CD14-positive monocyte (primary cell): ENCODE data around the gene IFNA14. TPM values are rescaled to one million over a fixed set of nuclear protein-coding genes. Genes with fewer than 3 reads are reported as not detected.

ENCODE experiments used
- DNase-seq, 3 donors: peaks; one replicate each; pipeline ENCODE4 v3.0.0-alpha.2; 2011 to 2022
- H2AFZ ChIP-seq: 2 replicates; pipeline ENCODE4 v1.6.0; 2012; ENCODE audit warnings: mild to moderate bottlenecking, low read depth, low read length, inconsistent platforms; ENCODE audit not compliant: insufficient read depth, poor library complexity, severe bottlenecking
- H3K27ac ChIP-seq, 2 donors: 1 replicate in 1 of 2; 2 replicates in 1 of 2; pipeline ENCODE4 v1.5.1; 2012 to 2013; ENCODE audit warnings: low read length in 2 of 2, control low read depth in 1 of 2, inconsistent platforms in 1 of 2, low read depth in 1 of 2, mild to moderate bottlenecking in 1 of 2
- H3K27me3 ChIP-seq, 2 donors: one replicate each; pipeline versions ENCODE4 v1.6.0 to v1.6.1; 2011 to 2013; ENCODE audit warnings: low read length in 2 of 2; ENCODE audit not compliant: control insufficient read depth in 2 of 2, insufficient read depth in 2 of 2
- H3K36me3 ChIP-seq, 2 donors: replicated peaks in 1 of 2; 1 replicate in 1 of 2; 2 replicates in 1 of 2; pipeline versions ENCODE4 v1.5.1 to v1.6.1; 2012 to 2013; ENCODE audit warnings: low read length in 2 of 2, control low read depth in 1 of 2, inconsistent platforms in 1 of 2, mild to moderate bottlenecking in 1 of 2; ENCODE audit not compliant: insufficient read depth in 2 of 2, control insufficient read depth in 1 of 2
- H3K4me1 ChIP-seq, 2 donors: 1 replicate in 1 of 2; 2 replicates in 1 of 2; pipeline versions ENCODE4 v1.5.1 to v1.6.1; 2012 to 2013; ENCODE audit warnings: low read length in 2 of 2, control low read depth in 1 of 2, inconsistent platforms in 1 of 2, mild to moderate bottlenecking in 1 of 2, moderate library complexity in 1 of 2; ENCODE audit not compliant: insufficient read depth in 2 of 2, control insufficient read depth in 1 of 2
- H3K4me2 ChIP-seq: replicated peaks from 2 replicates; pipeline ENCODE3; 2012; ENCODE audit warnings: low read length, moderate library complexity, mild to moderate bottlenecking; ENCODE audit not compliant: poor library complexity, severe bottlenecking; ENCODE audit errors: extremely low read depth
- H3K4me3 ChIP-seq, 3 experiments: fragments of 200-600 bp in 1 of 3; sonication (generic) in 1 of 3; replicated peaks in 1 of 3; 1 replicate in 2 of 3; 2 replicates in 1 of 3; pipeline ENCODE4 v1.5.1; 2011 to 2013; ENCODE audit warnings: low read length in 3 of 3, mild to moderate bottlenecking in 3 of 3, control low read depth in 2 of 3, low read depth in 2 of 3, inconsistent platforms in 1 of 3, moderate library complexity in 1 of 3
- H3K79me2 ChIP-seq: 2 replicates; pipeline ENCODE4 v1.6.0; 2012; ENCODE audit warnings: mild to moderate bottlenecking, control low read depth, inconsistent platforms, low read length, moderate library complexity; ENCODE audit not compliant: insufficient read depth
- H3K9ac ChIP-seq: 2 replicates; pipeline ENCODE4 v1.6.0; 2017; ENCODE audit warnings: low read length, mild to moderate bottlenecking; ENCODE audit not compliant: insufficient read depth, poor library complexity, severe bottlenecking
- H3K9me3 ChIP-seq, 2 donors: replicated peaks in 1 of 2; 1 replicate in 1 of 2; 2 replicates in 1 of 2; pipeline versions ENCODE4 v1.5.1 to v1.6.1; 2012 to 2013; ENCODE audit warnings: low read length in 2 of 2, control low read depth in 1 of 2; ENCODE audit not compliant: control insufficient read depth in 1 of 2, insufficient read depth in 1 of 2
- H4K20me1 ChIP-seq: 2 replicates; pipeline ENCODE4 v1.6.0; 2012; ENCODE audit warnings: mild to moderate bottlenecking, low read length, control low read depth, moderate library complexity; ENCODE audit not compliant: insufficient read depth
- H3K27ac Mint-ChIP-seq, 7 donors: one replicate each; pipeline ENCODE4 v1.8.0; 2020; ENCODE audit warnings: mild to moderate bottlenecking in 7 of 7, mixed read lengths in 7 of 7, moderate library complexity in 6 of 7, inconsistent platforms in 2 of 7
- H3K27me3 Mint-ChIP-seq, 3 donors: one replicate each; pipeline ENCODE4 v1.8.0; 2021 to 2022; ENCODE audit warnings: low read depth in 3 of 3, mild to moderate bottlenecking in 3 of 3, mixed read lengths in 3 of 3, moderate library complexity in 3 of 3, inconsistent platforms in 1 of 3
- H3K36me3 Mint-ChIP-seq, 2 donors: one replicate each; pipeline ENCODE4 v1.8.0; 2020; ENCODE audit warnings: mixed read lengths in 2 of 2, inconsistent platforms in 1 of 2, mild to moderate bottlenecking in 1 of 2
- H3K4me1 Mint-ChIP-seq: one replicate; pipeline ENCODE4 v1.8.0; 2020; ENCODE audit warnings: mild to moderate bottlenecking, mixed read lengths
- H3K4me3 Mint-ChIP-seq, 2 donors: one replicate each; pipeline ENCODE4 v1.8.0; 2020; ENCODE audit warnings: mild to moderate bottlenecking in 2 of 2, mixed read lengths in 2 of 2, moderate library complexity in 1 of 2
- H3K9me3 Mint-ChIP-seq, 7 donors: one replicate each; pipeline ENCODE4 v1.8.0; 2020 to 2022; ENCODE audit warnings: mixed read lengths in 7 of 7, mild to moderate bottlenecking in 6 of 7, moderate library complexity in 6 of 7, inconsistent platforms in 2 of 7
- CTCF ChIP-seq: fragments of 200-600 bp; IDR thresholded peaks from one replicate; pipeline ENCODE4 v1.8.0; 2022; ENCODE audit warnings: antibody characterized with exemption, mild to moderate bottlenecking
- WGBS: methylation state at CpG from one replicate; pipeline ENCODE4 v1.1.5; 2013; ENCODE audit warnings: missing lambda C conversion rate; ENCODE audit not compliant: insufficient coverage; 5-methylcytosine and 5-hydroxymethylcytosine counted together
- intact Hi-C, 2 donors: fragments of 100-400 bp; cut with micrococcal nuclease; formaldehyde crosslinking; loops; one replicate each; pipeline versions ENCODE4 v1.15.0 to v1.15.1; 2023
- polyA plus RNA-seq, 3 donors: library from polyadenylated mRNA; depleted of rRNA in 1 of 3; unstranded in 2 of 3; stranded (reverse) in 1 of 3; fragments of 300-500 nt in 2 of 3; fragments of >200 nt in 1 of 3; fragmentation: Illumina TruSeq in 2 of 3; gene quantifications; 1 replicate in 2 of 3; 2 replicates in 1 of 3; pipeline ENCODE4 v1.2.3, GENCODE V29; 2012 to 2021

The IFNA14 gene
- polyA plus RNA-seq, 3 donors, result not detected

- Histone ChIP-seq H3K27me3 (no peaks in the 10 kb centered on the region), H3K9me3 (no peaks in the 10 kb centered on the region), H3K9ac (no peak overlapping the region), H3K4me2 (no peak overlapping the region), H3K4me3 (no peak overlapping the region), H3K36me3 (no peaks in the 10 kb centered on the region), H2AFZ (no peak overlapping the region), H3K4me1 (peaks cover 0 to under 1% of the 10 kb centered on the region in 2 donors), H3K79me2 (no peaks in the 10 kb centered on the region), H4K20me1 (no peaks in the 10 kb centered on the region), H3K27ac (no peak overlapping the region)
- Mint-ChIP-seq H3K27ac (no peak overlapping the region), H3K4me1 (peaks cover 8% of the 10 kb centered on the region), H3K27me3 (peaks cover 0 to 6% (median 3%) of the 10 kb centered on the region in 3 donors), H3K4me3 (no peak overlapping the region), H3K9me3 (peaks cover 0 to 2% (median 0%) of the 10 kb centered on the region in 7 donors), H3K36me3 (no peaks in the 10 kb centered on the region)
- no peak for TF ChIP-seq CTCF
- DNase-seq, result peak in 2 of 3 donors; percentile 11 to 56
- no CpG with 5 or more reads among the region's 2 CpGs for WGBS
- intact Hi-C loops, result no loop called here
Observed at GRCh38 chr9:21281275-21281674, 41.5 kb upstream of the IFNA14 start.

GRCh38 chr9:21268347-21268657, 28.5 kb upstream of the IFNA14 start:
- Histone ChIP-seq H2AFZ (peak overlapping the region; percentile 8), H3K4me3 (peak overlapping the region in 1 of 3 experiments; percentile 49), H3K27ac (no peak overlapping the region), H3K27me3 (no peaks in the 10 kb centered on the region), H3K36me3 (no peaks in the 10 kb centered on the region), H3K4me1 (peaks cover 9% of the 10 kb centered on the region in 2 donors), H3K9ac (peak overlapping the region; percentile 22), H4K20me1 (no peaks in the 10 kb centered on the region), H3K79me2 (no peaks in the 10 kb centered on the region), H3K9me3 (no peaks in the 10 kb centered on the region), H3K4me2 (peak overlapping the region; percentile 55)
- intact Hi-C loops, result no loop called here
- Mint-ChIP-seq H3K27me3 (peaks cover 0 to 10% (median 0%) of the 10 kb centered on the region in 3 donors), H3K27ac (no peak overlapping the region), H3K4me3 (peak overlapping the region; percentile 32 to 73), H3K4me1 (peaks cover 11% of the 10 kb centered on the region), H3K9me3 (peaks cover 0 to 5% (median 0%) of the 10 kb centered on the region in 7 donors), H3K36me3 (no peaks in the 10 kb centered on the region)
- TF ChIP-seq CTCF, result no peak
- 60% methylated on average over 2 of the region's 2 CpGs for WGBS
- DNase-seq, result no peak
